GM19240 (cell line): ENCODE measurements around the gene HP1BP3.

Experiments
- DNase-seq: peaks from one replicate; pipeline ENCODE4 v3.0.0; 2011; ENCODE audit warnings: low spot score; ENCODE audit not compliant: insufficient read length

Gene HP1BP3

DNA sequence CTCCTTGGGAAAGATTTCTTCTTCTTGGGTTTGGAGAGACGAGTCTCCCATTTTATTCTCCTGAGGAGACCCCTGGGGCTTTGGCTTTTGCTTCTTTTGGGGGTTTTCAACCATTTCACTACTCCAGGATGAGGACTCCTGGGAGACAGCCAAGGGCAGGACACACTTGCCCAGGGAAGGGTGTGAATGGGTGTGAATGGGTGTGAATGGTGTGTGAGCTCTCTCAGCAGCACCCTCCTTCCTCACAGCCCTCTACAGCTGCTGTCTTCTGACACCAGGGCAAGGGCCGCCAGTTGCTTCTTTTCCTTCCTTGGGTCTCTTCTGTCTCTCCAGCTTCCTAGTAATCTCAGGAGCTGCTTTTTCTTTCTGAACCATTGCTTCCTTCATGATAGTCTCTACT lies 93.5 kb downstream of the HP1BP3 start:
- DNase-seq: no peak
